TTC549 (cell line): Measurements from ENCODE around the gene SLC38A9.
"Not testable (repeated sequence)": the region's sequence is repeated elsewhere in the genome, so short reads cannot be mapped to it uniquely, and the experiment has no call there.

Experiments used
- FAIRE-seq: peaks from 2 replicates; lab custom pipeline; 2012; peaks lifted over from hg19 to GRCh38; lab: Jason Lieb, UNC

SLC38A9 gene

GRCh38 chr5:55610542-55610941 is 101.6 kb downstream of the SLC38A9 start:
- no peak for FAIRE-seq

GRCh38 chr5:55609413-55609812 is 102.7 kb downstream of the SLC38A9 start:
- FAIRE-seq: no peak

DNA sequence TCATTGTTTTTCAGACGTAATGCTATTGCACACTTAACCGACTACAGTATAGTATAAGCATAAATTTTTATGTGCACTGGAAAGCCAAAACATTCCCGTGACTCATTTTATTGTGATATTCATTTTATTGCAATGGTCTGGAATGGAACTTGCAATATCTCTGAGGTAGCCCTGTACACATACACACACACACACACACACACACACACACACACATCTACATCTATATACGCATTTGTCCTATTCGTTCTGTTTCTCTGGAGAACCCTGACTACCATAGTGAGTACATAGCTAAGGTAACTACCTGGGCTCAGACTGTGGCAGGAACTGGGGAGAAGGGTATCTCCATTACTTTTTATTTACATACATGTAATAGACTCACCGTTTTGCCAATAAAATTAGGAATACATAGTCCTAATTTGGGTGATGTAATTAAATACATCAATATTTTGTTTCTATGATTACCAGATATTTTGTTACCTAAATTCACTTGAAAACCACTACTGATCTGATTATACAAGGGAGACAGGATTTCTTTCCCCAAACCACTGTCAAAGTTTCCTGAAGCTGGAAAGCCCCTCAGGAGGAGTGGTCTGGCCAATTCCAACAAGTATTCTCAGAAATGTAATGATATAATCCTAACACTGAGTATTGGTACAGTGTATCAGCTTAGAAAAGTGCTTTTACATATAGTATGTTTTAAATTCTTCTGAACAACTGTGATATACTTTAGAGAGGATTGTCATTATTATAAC is 103.4 kb downstream of the SLC38A9 start:
- no peak for FAIRE-seq

GRCh38 chr5:55607309-55607708 is 104.8 kb downstream of the SLC38A9 start:
- FAIRE-seq: not testable (repeated sequence)

DNA sequence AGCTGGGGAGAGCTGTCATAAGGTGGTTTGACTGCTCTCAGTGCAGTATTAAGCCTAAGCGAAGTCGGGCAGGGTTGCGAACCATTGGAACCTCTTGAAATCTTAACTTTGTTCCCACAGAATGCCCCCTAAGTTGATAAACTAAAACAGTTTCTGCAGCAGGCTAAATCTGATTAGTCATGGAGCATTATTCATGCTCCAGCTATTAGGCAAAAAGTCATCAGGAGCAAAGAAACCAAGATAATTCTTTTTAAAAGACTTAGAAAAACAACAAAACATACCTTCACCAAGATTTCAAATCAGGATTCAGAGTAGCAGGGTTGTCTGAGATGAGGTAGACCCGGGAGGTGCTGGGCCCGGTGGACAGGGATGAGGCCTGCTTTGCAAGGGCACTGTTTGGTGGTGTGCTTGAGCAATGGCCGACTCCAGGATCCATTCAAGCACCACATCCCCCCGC is 107.5 kb downstream of the SLC38A9 start:
- no peak for FAIRE-seq

DNA sequence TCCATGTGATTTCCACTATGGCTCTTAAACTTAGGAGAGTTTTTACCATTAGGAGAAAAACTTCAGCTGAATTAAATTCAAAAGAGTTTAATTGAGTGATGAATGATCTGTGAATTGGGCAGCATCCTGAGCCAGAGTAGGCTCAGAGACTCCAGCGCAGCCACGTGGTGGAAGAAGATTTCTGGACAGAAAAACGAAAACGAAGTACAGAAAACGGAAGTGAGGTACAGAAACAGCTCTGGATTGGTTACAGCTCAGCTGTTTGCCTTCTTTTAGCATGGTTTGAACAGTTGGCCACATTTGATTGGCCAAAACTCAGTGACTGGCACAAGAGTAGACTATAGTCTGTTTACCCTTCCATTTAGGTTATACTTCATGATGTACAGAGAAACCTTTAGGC is 108.2 kb downstream of the SLC38A9 start:
- no peak for FAIRE-seq

DNA sequence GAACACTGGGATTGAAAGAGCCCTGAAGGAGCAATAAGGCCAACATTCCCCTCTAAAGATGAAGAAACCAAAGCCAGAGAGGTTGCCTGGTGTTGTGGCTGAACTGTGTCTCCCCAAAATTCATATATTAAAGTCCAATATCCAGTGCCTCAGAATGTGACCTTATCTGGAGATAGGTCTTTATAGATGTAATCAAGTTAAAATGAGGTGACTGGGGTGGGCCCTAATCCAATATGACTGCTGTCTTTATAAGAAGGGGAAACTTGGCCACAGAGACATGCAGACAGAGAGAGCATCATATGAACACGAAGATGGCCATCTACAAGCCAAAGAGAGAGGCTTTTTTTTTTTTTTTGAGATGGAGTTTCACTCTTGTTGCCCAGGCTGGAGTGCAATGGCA is 110.5 kb downstream of the SLC38A9 start:
- FAIRE-seq: no peak

GRCh38 chr5:55601204-55601618 is 110.9 kb downstream of the SLC38A9 start:
- FAIRE-seq: no peak

DNA sequence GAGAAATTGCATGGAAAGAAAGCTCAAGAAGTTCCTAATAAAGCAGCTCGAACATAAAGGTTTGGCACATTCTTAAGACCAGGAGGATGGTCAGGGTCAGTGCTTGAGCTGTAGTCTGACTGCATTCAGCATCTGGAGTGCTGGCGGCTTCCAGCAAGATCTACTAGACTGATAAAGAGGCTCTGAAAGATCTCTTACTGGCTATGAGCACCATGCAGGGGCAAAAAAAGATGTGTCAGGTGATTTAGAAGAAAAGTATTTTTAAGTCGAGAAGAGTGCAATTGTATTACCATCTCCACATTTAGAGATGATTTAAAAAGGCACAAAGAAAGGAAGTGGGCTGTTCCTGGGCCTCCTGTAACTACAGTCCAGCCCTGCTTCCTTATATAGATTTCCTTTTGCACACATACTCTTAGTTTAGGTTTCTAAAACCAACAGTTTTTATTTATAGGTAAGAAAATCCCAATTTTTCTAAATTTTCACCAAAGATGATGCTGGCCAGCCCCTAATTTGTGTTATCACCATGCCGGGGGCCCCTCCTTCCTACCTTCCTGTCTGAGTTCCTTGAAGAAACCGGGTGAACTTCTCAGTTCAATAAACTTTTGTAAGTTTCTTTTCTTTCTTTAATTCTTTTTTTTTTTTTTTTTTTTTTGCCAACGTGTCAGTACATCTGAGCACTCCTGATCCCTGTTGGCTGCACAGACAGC is 111.5 kb downstream of the SLC38A9 start:
- no peak for FAIRE-seq

DNA sequence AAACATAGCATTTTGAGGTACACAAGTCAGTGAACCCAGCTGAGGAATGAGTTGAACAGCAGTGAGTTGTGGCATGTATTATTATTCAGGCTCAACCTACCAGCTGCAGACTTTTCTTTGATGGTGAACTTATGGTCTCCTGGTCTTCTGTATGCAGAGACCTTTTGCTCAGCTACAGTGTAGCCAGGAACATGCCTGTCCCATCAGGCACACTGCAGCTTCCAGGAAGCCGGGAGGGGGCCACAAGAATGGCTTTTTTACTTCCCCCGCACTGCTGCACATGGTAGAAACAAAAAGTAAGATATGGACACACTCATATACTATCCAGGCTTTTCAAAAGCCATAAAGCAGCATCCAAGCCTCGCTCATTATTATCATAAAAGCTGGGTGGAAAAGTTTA is 112.0 kb downstream of the SLC38A9 start:
- FAIRE-seq: no peak

DNA sequence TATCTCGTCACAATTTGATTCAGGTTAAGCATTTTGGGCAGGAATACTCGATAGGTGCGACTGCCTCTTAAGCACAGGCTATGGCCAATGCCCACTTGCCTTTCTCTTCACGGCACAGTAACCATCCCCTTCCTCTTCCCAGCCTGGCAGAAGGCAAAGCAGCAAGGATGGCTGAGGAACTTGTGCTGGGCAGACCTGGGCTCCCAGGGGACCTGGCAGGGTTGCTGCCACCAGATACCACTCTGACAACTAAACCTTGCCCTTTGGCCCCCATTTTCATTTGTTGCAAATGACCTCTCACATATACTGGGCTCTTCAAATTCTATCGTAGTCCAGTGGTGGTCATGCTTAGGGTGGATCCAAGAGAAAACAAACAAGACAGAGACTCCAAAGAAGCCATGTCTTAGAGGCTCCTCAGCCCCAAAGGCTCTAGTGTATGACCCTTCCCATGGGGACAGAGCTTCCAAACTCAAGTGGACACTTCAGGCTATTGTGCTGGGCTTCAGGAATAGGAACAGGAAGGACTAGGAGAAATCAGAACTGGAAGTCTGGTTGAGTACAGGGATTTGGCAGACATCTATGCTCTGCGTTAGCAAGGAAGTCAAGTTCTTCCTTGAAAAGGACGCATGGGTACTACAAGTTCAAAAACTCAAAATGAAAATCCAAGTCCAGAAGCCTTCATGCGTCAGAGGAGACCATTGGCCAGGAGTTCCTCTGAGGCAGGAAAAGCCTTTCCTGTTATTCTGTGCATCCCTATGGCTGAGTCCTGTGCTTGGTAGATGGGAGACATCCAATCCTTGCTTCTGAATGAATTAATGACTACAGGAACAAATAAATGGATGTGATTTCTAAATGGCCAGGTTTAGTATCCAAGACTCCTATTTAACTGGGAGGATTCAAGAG is 112.7 kb downstream of the SLC38A9 start:
- no peak for FAIRE-seq

DNA sequence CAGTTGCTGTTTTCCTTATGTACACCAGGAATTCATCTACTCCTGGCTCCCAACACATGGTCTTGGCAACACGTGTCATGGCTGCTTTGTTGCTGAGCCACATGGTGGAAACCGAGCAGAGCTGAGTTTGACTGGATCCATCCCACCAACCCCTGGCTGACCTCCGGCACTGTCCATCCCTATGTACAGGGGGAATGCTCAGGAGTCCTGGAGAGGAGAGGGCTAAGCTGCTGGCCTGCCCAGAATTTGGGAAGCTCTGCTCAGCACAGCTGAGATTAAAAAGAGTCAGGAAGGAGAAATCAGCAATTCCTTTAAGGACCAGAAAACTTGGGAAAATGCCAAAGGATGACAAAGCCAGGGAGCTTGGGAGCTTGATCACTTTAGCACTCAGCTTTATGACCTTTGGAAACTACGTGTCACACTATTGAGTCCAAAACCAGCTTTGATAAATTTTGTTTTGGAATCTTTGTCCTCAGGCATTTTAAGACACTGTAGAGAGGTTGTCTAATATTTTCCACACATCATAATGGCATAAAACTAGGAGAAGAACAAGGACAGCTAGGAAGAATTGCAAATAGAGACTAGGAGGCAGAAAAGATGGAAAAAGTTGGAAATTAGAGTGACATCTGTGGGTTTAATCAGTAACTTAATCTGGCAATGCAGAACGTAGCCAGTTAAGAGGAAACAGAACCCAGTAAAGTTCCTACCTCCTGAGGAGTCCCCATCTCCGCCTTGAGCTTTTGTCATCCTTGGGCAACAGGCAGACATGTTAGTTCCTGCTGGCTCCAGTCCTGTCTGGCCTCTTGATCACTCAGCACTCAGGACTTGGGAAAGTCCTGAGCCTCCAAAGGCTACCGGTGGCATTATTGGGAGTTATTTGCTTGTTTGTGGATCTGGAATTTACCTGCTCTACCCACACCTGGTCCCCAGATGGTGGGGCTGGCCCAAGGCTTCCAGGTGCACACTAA is 114.8 kb downstream of the SLC38A9 start:
- no peak for FAIRE-seq

DNA sequence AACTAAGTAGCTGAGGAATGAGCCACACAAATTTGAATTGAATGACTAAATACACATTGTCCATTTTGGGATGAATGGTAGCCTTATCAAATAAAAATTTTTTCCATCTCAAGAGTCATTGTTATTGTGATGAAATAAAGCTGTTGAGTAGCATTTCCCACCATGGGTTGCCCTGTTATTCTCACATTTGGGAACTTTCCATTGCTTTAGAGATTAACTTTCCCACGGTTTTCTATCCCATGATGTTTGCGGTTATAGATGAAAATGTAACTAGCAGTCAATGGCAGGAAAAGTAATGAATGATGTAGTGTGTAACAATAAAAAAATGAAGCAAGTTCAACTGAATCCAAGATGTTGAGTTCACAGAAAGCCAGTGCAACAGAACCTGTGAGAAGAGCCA is 117.5 kb downstream of the SLC38A9 start:
- FAIRE-seq: no peak

- no peak for FAIRE-seq
Measured at GRCh38 chr5:55593115-55593472, 119.0 kb downstream of the SLC38A9 start.

DNA sequence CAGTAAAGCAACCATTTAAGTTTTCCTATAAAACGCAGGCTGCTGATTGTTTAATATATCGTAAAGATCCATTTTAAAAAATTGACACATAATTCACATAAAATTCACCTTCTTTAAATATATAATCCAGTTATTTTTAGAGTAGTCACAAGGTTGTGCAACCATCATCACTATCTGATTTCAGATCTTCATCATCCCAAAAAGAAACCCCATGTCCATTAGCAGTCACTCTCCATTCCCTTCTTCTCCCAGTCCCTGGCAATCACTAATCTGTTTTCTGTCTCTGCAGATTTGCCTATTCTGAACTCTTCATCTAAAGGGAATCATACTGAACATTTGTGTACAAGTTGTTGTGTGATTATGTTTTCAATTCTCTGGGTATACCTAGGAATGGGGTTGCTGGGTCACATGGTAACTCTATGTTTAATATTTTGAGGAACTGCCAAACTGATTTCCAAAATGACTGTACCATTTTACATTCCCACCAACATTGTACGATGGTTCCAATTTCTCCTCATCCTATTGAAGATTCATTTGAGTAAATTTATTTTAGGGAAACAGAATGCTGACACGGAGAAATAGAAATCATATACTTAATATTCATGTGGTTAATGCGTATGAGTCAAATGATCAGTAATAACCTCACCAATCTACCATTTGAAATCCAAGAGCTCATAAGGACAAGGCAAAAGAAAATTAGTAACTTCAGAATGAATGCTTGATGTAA is 119.6 kb downstream of the SLC38A9 start:
- no peak for FAIRE-seq

DNA sequence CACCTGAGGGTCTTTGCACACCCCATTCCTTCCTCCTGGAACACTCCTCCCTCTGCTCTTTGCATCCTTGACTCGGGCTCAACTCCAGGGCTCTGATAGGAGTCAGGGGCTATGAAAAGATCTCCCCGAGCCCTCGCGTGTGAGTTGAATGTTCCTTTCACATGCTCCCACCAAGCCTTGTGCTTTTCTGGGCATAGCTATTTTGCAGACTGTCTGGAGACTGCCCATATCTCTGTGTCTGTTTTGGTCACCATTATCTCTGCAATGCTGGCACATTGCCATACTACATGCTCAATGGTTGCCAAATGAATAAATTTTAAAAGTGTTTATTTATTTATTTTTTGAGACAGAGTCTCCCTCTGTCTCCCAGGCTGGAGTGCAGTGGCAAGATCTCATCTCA is 120.4 kb downstream of the SLC38A9 start:
- FAIRE-seq: no peak

DNA sequence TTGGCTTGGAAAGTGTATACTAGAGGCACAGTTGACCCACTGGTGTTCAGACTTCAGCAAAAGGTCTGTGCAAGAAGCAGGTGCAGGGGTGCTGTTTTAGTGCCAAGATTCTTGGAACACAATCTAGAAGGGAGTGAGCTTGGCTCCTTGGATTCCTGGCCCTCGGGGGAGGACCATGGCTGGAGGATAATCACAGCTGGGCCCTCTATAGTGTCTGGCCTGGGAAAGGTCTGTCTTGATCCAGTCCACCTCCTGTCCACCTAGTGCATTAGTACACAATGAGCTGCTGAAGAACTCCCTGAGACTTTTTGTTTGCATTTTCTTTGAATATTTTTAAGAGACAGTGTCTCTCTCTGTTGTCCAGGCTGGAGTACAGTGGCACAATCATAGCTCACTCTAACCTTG is 126.9 kb downstream of the SLC38A9 start:
- no peak for FAIRE-seq

GRCh38 chr5:55584398-55585205 is 127.5 kb downstream of the SLC38A9 start:
- FAIRE-seq: no peak

GRCh38 chr5:55583578-55583977 is 128.5 kb downstream of the SLC38A9 start:
- no peak for FAIRE-seq

DNA sequence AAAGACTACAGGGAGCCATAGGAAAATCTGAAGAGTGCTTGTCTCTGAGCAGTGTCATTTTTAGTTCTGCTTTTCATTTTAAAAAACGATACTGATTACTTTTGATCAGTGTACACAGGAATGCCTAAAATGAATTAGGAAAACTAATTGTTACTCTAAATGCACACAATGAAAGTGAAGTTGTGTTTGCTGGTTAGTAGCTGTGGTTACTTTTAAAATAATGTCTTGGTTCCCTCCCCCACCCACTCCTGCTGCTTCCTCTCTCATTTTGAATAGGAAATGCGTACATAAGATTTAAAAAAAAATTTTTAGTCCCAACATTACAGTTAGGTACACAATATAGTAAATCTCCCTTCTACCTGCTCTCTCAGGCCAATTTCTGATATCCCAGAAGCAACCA is 129.9 kb downstream of the SLC38A9 start:
- FAIRE-seq: no peak
